Measurements from ENCODE around the gene IFI27L1. TPM values are rescaled to one million over a fixed set of nuclear protein-coding genes. Genes with fewer than 3 reads are reported as not detected.

Gene IFI27L1
- polyA plus RNA-seq, 1 donor from 2014 or later: 37.9 TPM

DNA sequence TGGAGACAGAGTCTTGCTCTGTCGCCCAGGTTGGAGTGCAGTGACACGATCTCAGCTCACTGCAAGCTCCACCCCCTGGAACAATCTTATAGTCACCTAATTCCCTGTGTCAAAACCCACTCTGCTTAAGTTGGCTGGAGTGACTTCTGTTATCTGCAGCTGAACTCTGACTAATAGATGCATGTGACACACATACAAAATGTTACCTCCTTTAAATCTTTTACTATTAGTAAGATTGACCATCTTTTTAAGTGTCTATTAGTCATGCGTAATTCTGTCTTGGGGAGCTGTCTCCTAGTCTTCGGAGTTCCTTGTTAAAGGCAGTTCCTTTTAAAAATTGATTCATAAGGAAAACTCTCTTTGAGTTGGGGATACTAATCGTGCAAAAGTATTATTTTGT is 7.4 kb downstream of the IFI27L1 start:
- no peak overlapping the region for H2AFZ ChIP-seq (ENCODE audit: low read depth, low read length)
- H3K36me3 ChIP-seq (ENCODE audit: insufficient read depth, low read length): no peaks in the 10 kb centered on the region
- no peaks in the 10 kb centered on the region for H3F3A ChIP-seq (ENCODE audit: insufficient read depth, low read length, poor library complexity, severe bottlenecking)
- no peaks in the 10 kb centered on the region for H3K79me2 ChIP-seq (replicated peaks; ENCODE audit: insufficient read depth, low read length)
- no peak overlapping the region for H3K4me3 ChIP-seq (ENCODE audit: low read length)
- no peak for TF ChIP-seq TAF1 (IDR thresholded peaks at IDR 0.05; ENCODE audit: low read depth)
- H4K20me1 ChIP-seq (ENCODE audit: insufficient read depth): no peaks in the 10 kb centered on the region
- H3K9me3 ChIP-seq (ENCODE audit: low read length): no peaks in the 10 kb centered on the region
- H3K9ac ChIP-seq (ENCODE audit: low read length): no peak overlapping the region
- no peak overlapping the region for H3K27ac ChIP-seq (ENCODE audit: low read length)
- no peaks in the 10 kb centered on the region for H3K9me2 ChIP-seq (ENCODE audit: insufficient read depth, low read length)
- no peaks in the 10 kb centered on the region for H3K27me3 ChIP-seq (ENCODE audit: insufficient read depth, low read depth, low read length)
- no peak overlapping the region for H3K4me2 ChIP-seq (ENCODE audit: low read length)

DNA sequence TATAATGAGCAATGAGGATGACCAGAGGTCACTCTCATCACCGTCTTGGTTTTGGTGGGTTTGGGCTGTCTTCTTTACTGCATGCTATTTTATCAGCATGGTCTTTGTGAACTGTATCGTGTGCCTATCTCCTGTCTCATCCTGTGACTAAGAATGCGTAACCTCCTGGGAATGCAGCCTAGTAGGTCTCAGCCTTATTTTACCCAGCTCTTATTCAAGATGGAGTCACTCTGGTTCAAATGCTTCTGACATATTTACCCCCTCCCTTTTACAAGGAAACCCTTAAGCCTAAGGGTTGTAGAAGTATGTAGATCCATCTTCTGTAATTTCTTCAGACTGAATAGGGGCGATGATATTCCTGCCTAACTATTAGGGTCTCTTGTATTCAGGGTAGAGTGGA is 8.4 kb downstream of the IFI27L1 start:
- no peaks in the 10 kb centered on the region for H3K9me3 ChIP-seq (ENCODE audit: low read length)
- H3K9me2 ChIP-seq (ENCODE audit: insufficient read depth, low read length): no peaks in the 10 kb centered on the region
- no peaks in the 10 kb centered on the region for H3F3A ChIP-seq (ENCODE audit: insufficient read depth, low read length, poor library complexity, severe bottlenecking)
- H3K27me3 ChIP-seq (ENCODE audit: insufficient read depth, low read depth, low read length): no peaks in the 10 kb centered on the region
- H3K9ac ChIP-seq (ENCODE audit: low read length): no peak overlapping the region
- no peak overlapping the region for H3K27ac ChIP-seq (ENCODE audit: low read length)
- no peak overlapping the region for H3K4me3 ChIP-seq (ENCODE audit: low read length)
- no peak overlapping the region for H2AFZ ChIP-seq (ENCODE audit: low read depth, low read length)
- H3K36me3 ChIP-seq (ENCODE audit: insufficient read depth, low read length): no peaks in the 10 kb centered on the region
- H3K79me2 ChIP-seq (replicated peaks; ENCODE audit: insufficient read depth, low read length): no peaks in the 10 kb centered on the region
- TF ChIP-seq EZH2 (IDR thresholded peaks at IDR 0.05; ENCODE audit: borderline replicate concordance, insufficient read depth, low read length, poor library complexity, severe bottlenecking) (no peak), RAD21 (conservative IDR thresholded peaks at IDR 0.05) (no peak), SMC3 (conservative IDR thresholded peaks at IDR 0.05; ENCODE audit: poor library complexity) (no peak), MXI1 (conservative IDR thresholded peaks at IDR 0.05; ENCODE audit: poor library complexity, severe bottlenecking) (no peak), POLR2AphosphoS5 (IDR thresholded peaks at IDR 0.05) (no peak)
- TF ChIP-seq, protein P1, sequence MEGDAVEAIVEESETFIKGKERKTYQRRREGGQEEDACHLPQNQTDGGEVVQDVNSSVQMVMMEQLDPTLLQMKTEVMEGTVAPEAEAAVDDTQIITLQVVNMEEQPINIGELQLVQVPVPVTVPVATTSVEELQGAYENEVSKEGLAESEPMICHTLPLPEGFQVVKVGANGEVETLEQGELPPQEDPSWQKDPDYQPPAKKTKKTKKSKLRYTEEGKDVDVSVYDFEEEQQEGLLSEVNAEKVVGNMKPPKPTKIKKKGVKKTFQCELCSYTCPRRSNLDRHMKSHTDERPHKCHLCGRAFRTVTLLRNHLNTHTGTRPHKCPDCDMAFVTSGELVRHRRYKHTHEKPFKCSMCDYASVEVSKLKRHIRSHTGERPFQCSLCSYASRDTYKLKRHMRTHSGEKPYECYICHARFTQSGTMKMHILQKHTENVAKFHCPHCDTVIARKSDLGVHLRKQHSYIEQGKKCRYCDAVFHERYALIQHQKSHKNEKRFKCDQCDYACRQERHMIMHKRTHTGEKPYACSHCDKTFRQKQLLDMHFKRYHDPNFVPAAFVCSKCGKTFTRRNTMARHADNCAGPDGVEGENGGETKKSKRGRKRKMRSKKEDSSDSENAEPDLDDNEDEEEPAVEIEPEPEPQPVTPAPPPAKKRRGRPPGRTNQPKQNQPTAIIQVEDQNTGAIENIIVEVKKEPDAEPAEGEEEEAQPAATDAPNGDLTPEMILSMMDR (IDR thresholded peaks at IDR 0.05; ENCODE audit: poor library complexity, severe bottlenecking): no peak
- TF ChIP-seq, protein P2, sequence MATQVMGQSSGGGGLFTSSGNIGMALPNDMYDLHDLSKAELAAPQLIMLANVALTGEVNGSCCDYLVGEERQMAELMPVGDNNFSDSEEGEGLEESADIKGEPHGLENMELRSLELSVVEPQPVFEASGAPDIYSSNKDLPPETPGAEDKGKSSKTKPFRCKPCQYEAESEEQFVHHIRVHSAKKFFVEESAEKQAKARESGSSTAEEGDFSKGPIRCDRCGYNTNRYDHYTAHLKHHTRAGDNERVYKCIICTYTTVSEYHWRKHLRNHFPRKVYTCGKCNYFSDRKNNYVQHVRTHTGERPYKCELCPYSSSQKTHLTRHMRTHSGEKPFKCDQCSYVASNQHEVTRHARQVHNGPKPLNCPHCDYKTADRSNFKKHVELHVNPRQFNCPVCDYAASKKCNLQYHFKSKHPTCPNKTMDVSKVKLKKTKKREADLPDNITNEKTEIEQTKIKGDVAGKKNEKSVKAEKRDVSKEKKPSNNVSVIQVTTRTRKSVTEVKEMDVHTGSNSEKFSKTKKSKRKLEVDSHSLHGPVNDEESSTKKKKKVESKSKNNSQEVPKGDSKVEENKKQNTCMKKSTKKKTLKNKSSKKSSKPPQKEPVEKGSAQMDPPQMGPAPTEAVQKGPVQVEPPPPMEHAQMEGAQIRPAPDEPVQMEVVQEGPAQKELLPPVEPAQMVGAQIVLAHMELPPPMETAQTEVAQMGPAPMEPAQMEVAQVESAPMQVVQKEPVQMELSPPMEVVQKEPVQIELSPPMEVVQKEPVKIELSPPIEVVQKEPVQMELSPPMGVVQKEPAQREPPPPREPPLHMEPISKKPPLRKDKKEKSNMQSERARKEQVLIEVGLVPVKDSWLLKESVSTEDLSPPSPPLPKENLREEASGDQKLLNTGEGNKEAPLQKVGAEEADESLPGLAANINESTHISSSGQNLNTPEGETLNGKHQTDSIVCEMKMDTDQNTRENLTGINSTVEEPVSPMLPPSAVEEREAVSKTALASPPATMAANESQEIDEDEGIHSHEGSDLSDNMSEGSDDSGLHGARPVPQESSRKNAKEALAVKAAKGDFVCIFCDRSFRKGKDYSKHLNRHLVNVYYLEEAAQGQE (IDR thresholded peaks at IDR 0.05; ENCODE audit: borderline replicate concordance): no peak
- no peak overlapping the region for H3K4me2 ChIP-seq (ENCODE audit: low read length)
- no peaks in the 10 kb centered on the region for H4K20me1 ChIP-seq (ENCODE audit: insufficient read depth)

DNA sequence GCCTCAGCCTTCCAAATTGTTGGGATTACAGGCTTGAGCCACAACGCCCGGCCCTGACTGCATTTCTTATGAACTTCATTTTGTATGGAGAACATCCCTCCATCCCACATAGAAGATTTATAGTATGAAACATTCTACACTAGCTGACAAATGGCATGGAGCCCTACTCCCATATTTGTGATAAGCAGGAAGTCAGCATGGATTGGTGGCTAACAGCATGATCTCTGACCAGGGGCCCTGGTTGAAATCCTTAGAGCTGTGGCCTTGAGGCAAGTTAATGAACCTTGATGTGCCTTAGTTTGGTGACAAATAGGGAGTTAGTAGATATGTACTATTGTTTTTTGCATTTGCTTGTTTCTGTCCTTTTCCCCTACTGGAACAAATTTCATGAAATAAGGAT is 12.3 kb downstream of the IFI27L1 start:
- no peak overlapping the region for H3K4me2 ChIP-seq (ENCODE audit: low read length)
- H3K9me2 ChIP-seq (ENCODE audit: insufficient read depth, low read length): no peaks in the 10 kb centered on the region
- H3K27ac ChIP-seq (ENCODE audit: low read length): no peak overlapping the region
- no peak overlapping the region for H3K4me3 ChIP-seq (ENCODE audit: low read length)
- no peak overlapping the region for H3K9ac ChIP-seq (ENCODE audit: low read length)
- no peaks in the 10 kb centered on the region for H3F3A ChIP-seq (ENCODE audit: insufficient read depth, low read length, poor library complexity, severe bottlenecking)
- TF ChIP-seq TAF1 (IDR thresholded peaks at IDR 0.05; ENCODE audit: low read depth) (no peak), EP300 (conservative IDR thresholded peaks at IDR 0.05; ENCODE audit: poor library complexity, severe bottlenecking) (no peak), SMC3 (conservative IDR thresholded peaks at IDR 0.05; ENCODE audit: poor library complexity) (no peak), MXI1 (conservative IDR thresholded peaks at IDR 0.05; ENCODE audit: poor library complexity, severe bottlenecking) (no peak), EZH2 (IDR thresholded peaks at IDR 0.05; ENCODE audit: borderline replicate concordance, insufficient read depth, low read length, poor library complexity, severe bottlenecking) (no peak), RAD21 (conservative IDR thresholded peaks at IDR 0.05) (no peak), POLR2AphosphoS5 (IDR thresholded peaks at IDR 0.05) (no peak)
- TF ChIP-seq, protein P2 (IDR thresholded peaks at IDR 0.05; ENCODE audit: borderline replicate concordance): no peak
- TF ChIP-seq, protein P1 (IDR thresholded peaks at IDR 0.05; ENCODE audit: poor library complexity, severe bottlenecking): no peak
- no peaks in the 10 kb centered on the region for H3K36me3 ChIP-seq (ENCODE audit: insufficient read depth, low read length)
- no peak overlapping the region for H2AFZ ChIP-seq (ENCODE audit: low read depth, low read length)
- no peaks in the 10 kb centered on the region for H3K27me3 ChIP-seq (ENCODE audit: insufficient read depth, low read depth, low read length)
- no peaks in the 10 kb centered on the region for H4K20me1 ChIP-seq (ENCODE audit: insufficient read depth)
- H3K9me3 ChIP-seq (ENCODE audit: low read length): no peaks in the 10 kb centered on the region
- H3K79me2 ChIP-seq (replicated peaks; ENCODE audit: insufficient read depth, low read length): no peaks in the 10 kb centered on the region

Measured in neural cell (in vitro differentiated cells).